Measurements from ENCODE around the gene G3BP1. TPM values are rescaled to one million over a fixed set of nuclear protein-coding genes. Genes with fewer than 3 reads are reported as not detected.

The G3BP1 gene
- total RNA-seq, 1 donor from 2014 or later = 211 TPM

DNA sequence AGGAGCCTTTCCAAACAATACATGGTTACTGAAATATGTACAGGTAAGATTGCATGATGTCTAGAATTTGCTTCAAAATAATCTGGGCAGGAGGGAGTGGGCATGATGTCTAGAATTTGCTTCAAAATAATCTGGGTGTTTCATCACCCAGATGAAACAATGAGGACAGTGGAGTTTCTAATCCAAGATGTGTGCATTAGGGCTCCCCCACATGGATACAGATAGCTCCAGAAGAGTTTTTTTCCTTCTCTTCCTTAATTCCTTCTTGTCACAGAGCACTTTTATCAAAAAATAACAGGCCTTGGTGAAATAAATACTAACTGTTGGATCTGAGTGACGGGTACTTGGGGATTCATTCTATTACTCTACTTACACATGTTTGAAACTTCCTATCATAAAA lies 28.2 kb upstream of the G3BP1 start:
- Mint-ChIP-seq H3K36me3 (peaks cover 11% of the 10 kb centered on the region), H3K27me3 (ENCODE audit: low read depth) (no peaks in the 10 kb centered on the region), H3K9me3 (no peaks in the 10 kb centered on the region), H3K4me3 (no peak overlapping the region), H3K4me1 (peaks cover 29% of the 10 kb centered on the region), H3K27ac (no peak overlapping the region)
- DNase-seq (ENCODE audit: low spot score in 2 of 2, unreplicated experiment in 2 of 2) = no peak
- no peak for TF ChIP-seq CTCF (IDR thresholded peaks at IDR 0.05; ENCODE audit: unreplicated experiment)

DNA sequence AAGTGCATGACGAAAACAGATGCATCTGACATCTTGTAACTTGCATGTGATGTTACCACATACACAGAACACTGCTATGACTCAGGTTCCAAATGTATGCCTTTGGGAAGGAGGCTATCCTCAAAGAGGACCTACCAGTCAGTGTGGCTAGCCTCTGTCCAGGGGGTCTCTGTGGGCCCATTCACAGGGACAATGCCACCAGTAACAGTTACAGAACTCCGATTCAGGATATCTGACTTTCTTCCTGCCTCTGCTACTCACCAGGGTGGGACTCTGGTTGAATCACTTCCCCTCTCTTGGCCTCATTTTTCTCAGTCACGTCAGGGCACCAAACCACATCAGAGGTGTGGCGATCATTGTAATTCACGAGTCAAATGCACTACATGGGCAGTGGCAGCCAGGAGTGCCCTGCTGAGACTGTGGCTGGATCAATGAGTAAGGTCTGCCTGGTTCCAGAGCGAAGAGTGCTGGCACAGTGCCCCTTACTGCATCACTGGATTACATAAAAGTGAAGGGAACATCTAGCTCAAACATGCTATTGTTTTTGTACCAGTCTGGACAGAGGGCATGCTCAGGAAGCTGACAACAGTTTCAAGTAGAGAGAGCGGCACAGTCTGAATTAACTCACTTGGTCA lies 26.6 kb upstream of the G3BP1 start:
- peaks cover 17% of the 10 kb centered on the region for H3K4me1 Mint-ChIP-seq
- TF ChIP-seq CTCF (IDR thresholded peaks at IDR 0.05; ENCODE audit: unreplicated experiment) = no peak
- H3K9me3 Mint-ChIP-seq = no peaks in the 10 kb centered on the region
- no peak overlapping the region for H3K4me3 Mint-ChIP-seq
- no peak overlapping the region for H3K27ac Mint-ChIP-seq
- no peaks in the 10 kb centered on the region for H3K27me3 Mint-ChIP-seq (ENCODE audit: low read depth)
- peaks cover 11% of the 10 kb centered on the region for H3K36me3 Mint-ChIP-seq
- DNase-seq (ENCODE audit: low spot score in 2 of 2, unreplicated experiment in 2 of 2) = no peak

- Mint-ChIP-seq H3K9me3 (no peaks in the 10 kb centered on the region), H3K27me3 (ENCODE audit: low read depth) (no peaks in the 10 kb centered on the region), H3K4me3 (no peak overlapping the region), H3K36me3 (peaks cover 11% of the 10 kb centered on the region), H3K27ac (peak overlapping the region; percentile 64), H3K4me1 (peaks cover 2% of the 10 kb centered on the region)
- DNase-seq (ENCODE audit: low spot score in 2 of 2, unreplicated experiment in 2 of 2) = no peak
- no peak for TF ChIP-seq CTCF (IDR thresholded peaks at IDR 0.05; ENCODE audit: unreplicated experiment)
These were observed 21.6 kb upstream of the G3BP1 start for GRCh38 chr5:151750121-151750520.

- Mint-ChIP-seq H3K27ac (no peak overlapping the region), H3K4me1 (peaks cover 8% of the 10 kb centered on the region), H3K9me3 (no peaks in the 10 kb centered on the region), H3K4me3 (no peak overlapping the region), H3K36me3 (peaks cover 11% of the 10 kb centered on the region), H3K27me3 (ENCODE audit: low read depth) (no peaks in the 10 kb centered on the region)
- no peak for DNase-seq (ENCODE audit: low spot score in 2 of 2, unreplicated experiment in 2 of 2)
- no peak for TF ChIP-seq CTCF (IDR thresholded peaks at IDR 0.05; ENCODE audit: unreplicated experiment)
These were observed 20.7 kb upstream of the G3BP1 start for GRCh38 chr5:151751091-151751490.

- Mint-ChIP-seq H3K27me3 (ENCODE audit: low read depth) (no peaks in the 10 kb centered on the region), H3K36me3 (peaks cover 11% of the 10 kb centered on the region), H3K4me3 (no peak overlapping the region), H3K27ac (no peak overlapping the region), H3K4me1 (peaks cover 10% of the 10 kb centered on the region), H3K9me3 (no peaks in the 10 kb centered on the region)
- no peak for DNase-seq (ENCODE audit: low spot score in 2 of 2, unreplicated experiment in 2 of 2)
- no peak for TF ChIP-seq CTCF (IDR thresholded peaks at IDR 0.05; ENCODE audit: unreplicated experiment)
These were observed 20.2 kb upstream of the G3BP1 start for GRCh38 chr5:151751593-151751992.

- no peak for DNase-seq (ENCODE audit: low spot score in 2 of 2, unreplicated experiment in 2 of 2)
- H3K27me3 Mint-ChIP-seq (ENCODE audit: low read depth) = no peaks in the 10 kb centered on the region
- no peak overlapping the region for H3K4me3 Mint-ChIP-seq
- peak overlapping the region; percentile 61 for H3K27ac Mint-ChIP-seq
- peaks cover 28% of the 10 kb centered on the region for H3K4me1 Mint-ChIP-seq
- H3K36me3 Mint-ChIP-seq = peaks cover 11% of the 10 kb centered on the region
- no peaks in the 10 kb centered on the region for H3K9me3 Mint-ChIP-seq
- TF ChIP-seq CTCF (IDR thresholded peaks at IDR 0.05; ENCODE audit: unreplicated experiment) = no peak
These were observed 16.4 kb upstream of the G3BP1 start for GRCh38 chr5:151755383-151755782.

All from mesothelial cell of epicardium (in vitro differentiated cells).